H1 (cell line): ENCODE results near the gene TIE1. TPM values are rescaled to one million over a fixed set of nuclear protein-coding genes. Genes with fewer than 3 reads are reported as not detected.

Experiments
- CTCF ChIA-PET: fragments of 300-600 bp; sonication (Branson Sonifier 250); formaldehyde crosslinking; loops from one replicate; lab custom pipeline; 2021; ENCODE audit not compliant: partially characterized antibody; lab: Charles Lee
- POLR2A ChIA-PET: fragments of 300-600 bp; sonication (Branson Sonifier 250); formaldehyde crosslinking; loops from one replicate; lab custom pipeline; 2021; ENCODE audit warnings: inconsistent platforms; ENCODE audit not compliant: partially characterized antibody; lab: Charles Lee
- DNase-seq, 2 experiments: peaks; one replicate each; pipeline versions ENCODE4 v3.0.0 to v3.0.0-alpha.2; 2010 to 2022; ENCODE audit warnings: low spot score in 2 of 2, low read depth in 1 of 2, mixed read lengths in 1 of 2
- FAIRE-seq: peaks from 2 replicates; lab custom pipeline; 2011; peaks lifted over from hg19 to GRCh38; lab: Jason Lieb, UNC
- H2AFZ ChIP-seq: 2 replicates; pipeline ENCODE4 v1.8.1; 2012; ENCODE audit warnings: low read length, inconsistent platforms
- H2AK5ac ChIP-seq: 2 replicates; pipeline ENCODE4 v1.6.1; 2013; ENCODE audit warnings: low read depth, low read length
- H2BK120ac ChIP-seq: replicated peaks from 2 replicates; pipeline ENCODE3; 2013; ENCODE audit warnings: low read depth, low read length, inconsistent platforms
- H2BK12ac ChIP-seq: 2 replicates; pipeline ENCODE4 v1.6.1; 2013; ENCODE audit warnings: low read depth, low read length
- H2BK15ac ChIP-seq: 2 replicates; pipeline ENCODE4 v1.6.1; 2013; ENCODE audit warnings: low read length
- H2BK20ac ChIP-seq: 2 replicates; pipeline ENCODE4 v1.6.1; 2013; ENCODE audit warnings: low read length
- H2BK5ac ChIP-seq: 2 replicates; pipeline ENCODE4 v1.6.1; 2013; ENCODE audit warnings: low read depth, low read length
- H3K14ac ChIP-seq: 2 replicates; pipeline ENCODE4 v1.6.1; 2013; ENCODE audit warnings: inconsistent platforms; ENCODE audit not compliant: insufficient read length
- H3K18ac ChIP-seq: 2 replicates; pipeline ENCODE4 v1.6.1; 2013; ENCODE audit warnings: low read length; ENCODE audit errors: extremely low read depth
- H3K23ac ChIP-seq: 2 replicates; pipeline ENCODE4 v1.6.1; 2013; ENCODE audit warnings: inconsistent platforms; ENCODE audit not compliant: insufficient read length
- H3K23me2 ChIP-seq: 2 replicates; pipeline ENCODE4 v1.6.1; 2013; ENCODE audit warnings: low read depth, low read length
- H3K27ac ChIP-seq: 2 replicates; pipeline ENCODE4 v1.6.1; 2011; ENCODE audit warnings: low read depth, low read length, inconsistent platforms
- H3K27me3 ChIP-seq, 4 experiments: replicated peaks in 1 of 4; 1 replicate in 1 of 4; 2 replicates in 3 of 4; pipeline versions ENCODE4 v1.6.1 to v1.8.1; 2011 to 2013; ENCODE audit warnings: low read length in 3 of 4, mild to moderate bottlenecking in 3 of 4, inconsistent platforms in 2 of 4, mixed read lengths in 2 of 4, moderate library complexity in 1 of 4; ENCODE audit not compliant: control insufficient read depth in 3 of 4, insufficient read depth in 3 of 4; ENCODE audit errors: extremely low read depth in 1 of 4
- H3K36me3 ChIP-seq, 4 experiments: 2 replicates each; pipeline versions ENCODE4 v1.6.1 to v1.8.1; 2011 to 2013; ENCODE audit warnings: mild to moderate bottlenecking in 4 of 4, low read length in 3 of 4, moderate library complexity in 2 of 4, control low read depth in 1 of 4, inconsistent platforms in 1 of 4; ENCODE audit not compliant: insufficient read depth in 4 of 4, control insufficient read depth in 2 of 4
- H3K4ac ChIP-seq: replicated peaks from 2 replicates; pipeline ENCODE3; 2013; ENCODE audit warnings: low read length, low read depth, mixed read lengths, inconsistent platforms; ENCODE audit not compliant: insufficient read length
- H3K4me1 ChIP-seq, 4 experiments: replicated peaks in 1 of 4; 1 replicate in 1 of 4; 2 replicates in 3 of 4; pipeline versions ENCODE4 v1.6.1 to v1.8.1; 2011 to 2013; ENCODE audit warnings: low read length in 3 of 4, inconsistent platforms in 2 of 4, mixed read lengths in 1 of 4; ENCODE audit not compliant: insufficient read depth in 4 of 4, control insufficient read depth in 3 of 4
- H3K4me2 ChIP-seq, 2 experiments: 2 replicates each; pipeline versions ENCODE4 v1.6.1 to v1.8.1; 2011 to 2013; ENCODE audit warnings: low read depth in 2 of 2, low read length in 2 of 2, control low read depth in 1 of 2, inconsistent platforms in 1 of 2, mild to moderate bottlenecking in 1 of 2; ENCODE audit not compliant: insufficient read depth in 1 of 2
- H3K4me3 ChIP-seq, 4 experiments: fragments of 200-600, 300-600 bp in 1 of 4; sonication (generic), shearing (Covaris generic), sonication (Bioruptor Twin) in 1 of 4; 2 replicates each; pipeline versions ENCODE4 v1.5.1 to v1.8.1; 2011 to 2016; ENCODE audit warnings: low read length in 4 of 4, low read depth in 3 of 4, control low read depth in 2 of 4, inconsistent platforms in 2 of 4, mild to moderate bottlenecking in 2 of 4, mixed read lengths in 1 of 4, moderate library complexity in 1 of 4; ENCODE audit not compliant: insufficient read depth in 2 of 4; ENCODE audit errors: extremely low read depth in 1 of 4
- H3K56ac ChIP-seq: replicated peaks from 2 replicates; pipeline ENCODE3; 2013; ENCODE audit warnings: low read depth, mild to moderate bottlenecking, mixed read lengths, low read length, inconsistent platforms; ENCODE audit not compliant: insufficient read length
- H3K79me1 ChIP-seq: 2 replicates; pipeline ENCODE4 v1.6.1; 2013; ENCODE audit warnings: low read depth, low read length, control low read depth
- H3K79me2 ChIP-seq, 2 experiments: 2 replicates each; pipeline versions ENCODE4 v1.6.1 to v1.8.1; 2012 to 2013; ENCODE audit warnings: low read length in 2 of 2, mild to moderate bottlenecking in 2 of 2, inconsistent platforms in 1 of 2; ENCODE audit not compliant: insufficient read depth in 2 of 2, control insufficient read depth in 1 of 2
- H3K9ac ChIP-seq, 4 experiments: replicated peaks in 1 of 4; 1 replicate in 1 of 4; 2 replicates in 3 of 4; pipeline versions ENCODE4 v1.6.1 to v1.8.1; 2011 to 2013; ENCODE audit warnings: low read depth in 3 of 4, low read length in 3 of 4, control low read depth in 2 of 4, mild to moderate bottlenecking in 2 of 4, moderate library complexity in 2 of 4, inconsistent platforms in 1 of 4; ENCODE audit errors: extremely low read depth in 1 of 4
- H3K9me3 ChIP-seq, 2 experiments: 2 replicates each; pipeline versions ENCODE4 v1.6.1 to v1.8.1; 2012 to 2013; ENCODE audit warnings: mild to moderate bottlenecking in 2 of 2, moderate library complexity in 2 of 2, control low read depth in 1 of 2, inconsistent platforms in 1 of 2, low read depth in 1 of 2, low read length in 1 of 2, mixed read lengths in 1 of 2; ENCODE audit not compliant: insufficient read depth in 2 of 2
- H4K20me1 ChIP-seq, 2 experiments: replicated peaks in 1 of 2; 2 replicates each; pipeline versions ENCODE3 to v1.8.1; 2011 to 2013; ENCODE audit warnings: inconsistent platforms in 2 of 2, low read length in 2 of 2, mild to moderate bottlenecking in 1 of 2; ENCODE audit not compliant: insufficient read depth in 2 of 2, control insufficient read depth in 1 of 2
- H4K5ac ChIP-seq: 2 replicates; pipeline ENCODE4 v1.6.1; 2013; ENCODE audit warnings: low read length, low read depth, mixed read lengths, inconsistent platforms; ENCODE audit not compliant: insufficient read length
- H4K8ac ChIP-seq: 2 replicates; pipeline ENCODE4 v1.8.0; 2013; ENCODE audit warnings: mild to moderate bottlenecking, moderate library complexity, low read length, inconsistent platforms; ENCODE audit not compliant: insufficient read depth; ENCODE audit errors: extremely low read depth
- H4K91ac ChIP-seq: replicated peaks from 2 replicates; pipeline ENCODE3; 2013; ENCODE audit warnings: low read length, mixed read lengths, inconsistent platforms; ENCODE audit not compliant: insufficient read length
- SP1 ChIP-seq: IDR thresholded peaks from 2 replicates; pipeline ENCODE4 v1.6.1; 2011; ENCODE audit warnings: low read depth, low read length
- SUZ12 ChIP-seq: fragments of 200-600 bp; sonication (generic); IDR thresholded peaks from 2 replicates; pipeline ENCODE4 v1.6.1; 2012; ENCODE audit warnings: mild to moderate bottlenecking, inconsistent platforms, low read length, moderate library complexity, mixed read lengths
- WGBS, 2 experiments: shearing (Covaris generic) in 1 of 2; methylation state at CpG; one replicate each; pipeline versions ENCODE4 v1.1.6 to v1.1.7; 2013 to 2015; ENCODE audit warnings: low lambda C conversion rate in 2 of 2, mixed read lengths in 2 of 2, inconsistent platforms in 1 of 2, low coverage in 1 of 2, missing lambda C conversion rate in 1 of 2; ENCODE audit not compliant: insufficient replicate concordance in 2 of 2, insufficient coverage in 1 of 2, insufficient read length in 1 of 2; ENCODE audit errors: extremely low coverage in 1 of 2, missing lambda C conversion rate in 1 of 2; 5-methylcytosine and 5-hydroxymethylcytosine counted together
- polyA plus RNA-seq, 7 experiments: library from polyadenylated mRNA; depleted of rRNA in 3 of 7; stranded (reverse) in 5 of 7; unstranded in 2 of 7; fragments of >200 nt in 5 of 7; fragments of 200-250 nt in 2 of 7; gene quantifications; 1 replicate in 5 of 7; 2 replicates in 1 of 7; 4 replicates in 1 of 7; pipeline versions ENCODE4 v1.2.1 to v1.2.3, GENCODE V29; 2011 to 2013; ENCODE audit warnings: missing spikeins in 2 of 7, mixed read lengths in 2 of 7
- total RNA-seq: library from RNA; stranded (reverse); fragmentation: NEBNext Ultra II Directional; extraction: Animal tissue kit (Norgen Biotek cat#: 25700); gene quantifications from 2 replicates; pipeline ENCODE4 v1.2.1, GENCODE V29; 2021

The TIE1 gene
- total and polyA plus RNA-seq, 2 of the 8 experiments (the other 6 are each of a cell fraction or from before 2014, with no cell fraction given): 0.74 to 2.2 TPM

DNA sequence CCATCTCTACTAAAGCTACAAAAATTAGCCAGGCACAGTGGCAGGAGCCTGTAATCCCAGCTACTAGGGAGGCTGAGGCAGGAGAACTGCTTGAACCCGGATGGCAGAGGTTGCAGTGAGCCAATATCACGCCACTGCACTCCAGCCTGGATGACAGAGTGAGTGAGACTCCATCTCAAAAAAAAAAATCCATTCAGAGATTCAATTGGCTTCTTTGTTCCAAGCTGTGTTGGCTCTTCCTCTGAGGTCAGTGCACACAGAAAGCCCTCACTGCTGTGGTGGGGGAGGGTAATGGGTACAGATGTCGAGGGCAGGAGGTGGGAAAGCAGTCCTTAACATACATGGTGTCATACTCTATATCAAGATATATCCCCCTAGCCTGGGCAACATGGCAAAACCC is 14.7 kb downstream of the TIE1 start:
- POLR2A ChIA-PET: interaction anchor here (1.0 to 1.2 kb wide), 2 partner anchors 9 to 43 kb away, joined by 3 read pairs; no protein-coding TSS in a partner anchor

More for the DNA sequence above, 14.7 kb downstream of the TIE1 start:
- H2BK5ac ChIP-seq: no peak overlapping the region
- no peaks in the 10 kb centered on the region for H3K23me2 ChIP-seq
- no peaks in the 10 kb centered on the region for H4K20me1 ChIP-seq
- H3K79me1 ChIP-seq: no peaks in the 10 kb centered on the region
- no peak overlapping the region for H2BK12ac ChIP-seq
- no peak overlapping the region for H3K4me3 ChIP-seq
- CTCF ChIA-PET: interaction anchor here (1.1 to 3.9 kb wide), 6 partner anchors 10 to 88 kb away, joined by 3 to 19 read pairs (median 6); partner anchors contain the start of gene C1orf210
- H3K36me3 ChIP-seq: no peaks in the 10 kb centered on the region
- no peak overlapping the region for H3K14ac ChIP-seq
- no peak overlapping the region for H3K23ac ChIP-seq
- no peak overlapping the region for H2BK20ac ChIP-seq
- H3K4me2 ChIP-seq: no peak overlapping the region
- no peak overlapping the region for H3K4ac ChIP-seq
- FAIRE-seq (no peak), DNase-seq (no peak)
- 83% methylated on average over 3 of the region's 3 CpGs; no CpG with 5 or more reads in 1 of the 2 experiments for WGBS, 2 experiments
- no peak overlapping the region for H2AK5ac ChIP-seq
- H2AFZ ChIP-seq: no peak overlapping the region
- H2BK120ac ChIP-seq: no peak overlapping the region
- H3K79me2 ChIP-seq: no peaks in the 10 kb centered on the region
- H4K91ac ChIP-seq: no peak overlapping the region
- peak overlapping the region; percentile 35; the same call in 1 of the 2 replicates for H4K8ac ChIP-seq
- no peak for TF ChIP-seq SP1
- no peak for TF ChIP-seq SUZ12
- H3K56ac ChIP-seq: no peak overlapping the region
- no peak overlapping the region for H3K9ac ChIP-seq
- H4K5ac ChIP-seq: no peak overlapping the region
- H3K9me3 ChIP-seq: no peaks in the 10 kb centered on the region
- no peak overlapping the region for H2BK15ac ChIP-seq
- no peak overlapping the region for H3K27ac ChIP-seq
- H3K4me1 ChIP-seq: peaks cover 0 to 5% (median 0%) of the 10 kb centered on the region in 4 experiments; a peak in 1 of 7 replicates
- no peak overlapping the region for H3K18ac ChIP-seq
- no peaks in the 10 kb centered on the region; a peak in 2 of 7 replicates for H3K27me3 ChIP-seq
